ENCODE measurements around the gene CSH2. TPM values are rescaled to one million over a fixed set of nuclear protein-coding genes. Genes with fewer than 3 reads are reported as not detected.
A peak's percentile ranks its signal among the peaks of the same experiment; 100 is the strongest.

The CSH2 gene
- total and polyA plus RNA-seq, 9 of the 15 experiments (the other 6 are each of a cell fraction or from before 2014, with no cell fraction given) = not detected

- TF ChIP-seq ZNF263 (CRISPR knock-in tag; IDR thresholded peaks at IDR 0.05; ENCODE audit: borderline replicate concordance) (peak; percentile 30; the same call in 1 of the 2 replicates), TBP (optimal IDR thresholded peaks at IDR 0.05; ENCODE audit: low read depth, low read length) (no peak), RNF219 (CRISPR knock-in tag; IDR thresholded peaks at IDR 0.05) (no peak), MAFK (IDR thresholded peaks at IDR 0.05; ENCODE audit: low read length) (no peak), ZNF699 (CRISPR knock-in tag; IDR thresholded peaks at IDR 0.05; ENCODE audit: insufficient replicate concordance) (no peak), ZNF766 (CRISPR knock-in tag; conservative IDR thresholded peaks at IDR 0.05) (no peak), HOXB6 (CRISPR knock-in tag; IDR thresholded peaks at IDR 0.05; ENCODE audit: borderline replicate concordance) (no peak), SIN3A (IDR thresholded peaks at IDR 0.05; ENCODE audit: borderline replicate concordance in 2 of 2, control insufficient read depth in 1 of 2, low read depth in 2 of 2, low read length in 2 of 2) (peak; percentile 53; a peak in 1 of 4 replicates), MECOM (CRISPR knock-in tag; IDR thresholded peaks at IDR 0.05) (no peak), POLR2B (IDR thresholded peaks at IDR 0.05; ENCODE audit: low read depth, partially characterized antibody) (no peak), CXXC5 (CRISPR knock-in tag; IDR thresholded peaks at IDR 0.05) (no peak), MCM3 (IDR thresholded peaks at IDR 0.05) (no peak), ZNF57 (CRISPR knock-in tag; IDR thresholded peaks at IDR 0.05) (no peak), MTA1 (IDR thresholded peaks at IDR 0.05; ENCODE audit: borderline replicate concordance) (no peak), KAT7 (CRISPR knock-in tag; IDR thresholded peaks at IDR 0.05; ENCODE audit: borderline replicate concordance) (peak; percentile 75; the same call in 1 of the 2 replicates), FOXM1 (IDR thresholded peaks at IDR 0.05; ENCODE audit: low read depth) (no peak), FOXM1 (CRISPR knock-in tag; IDR thresholded peaks at IDR 0.05; ENCODE audit: low read depth) (no peak), ZBTB26 (CRISPR knock-in tag; IDR thresholded peaks at IDR 0.05) (no peak), MYNN (IDR thresholded peaks at IDR 0.05) (no peak), MYNN (CRISPR knock-in tag; IDR thresholded peaks at IDR 0.05) (no peak), HDAC1 (IDR thresholded peaks at IDR 0.05) (0 out of 4 replicates have a peak, but pooled peaks of 1 of the 2 experiments have one; percentile 15), POLR2AphosphoS5 (IDR thresholded peaks at IDR 0.05; ENCODE audit: control insufficient read depth, insufficient read depth, low read depth, low read length) (no peak), FOSL1 (tag; conservative IDR thresholded peaks at IDR 0.05) (no peak), BRD4 (IDR thresholded peaks at IDR 0.05) (no peak), SRF (CRISPR knock-in tag; IDR thresholded peaks at IDR 0.05) (no peak)
Observed at GRCh38 chr17:63841350-63842172, 31.9 kb downstream of the CSH2 start (continued).

Data from K562 (cell line).